HUES48 (cell line): ENCODE measurements around the gene TNIP1.

ENCODE experiments used
- H3K27ac ChIP-seq: one replicate; pipeline ENCODE4 v1.7.0; 2013; ENCODE audit warnings: low read depth, low read length, inconsistent platforms
- H3K27me3 ChIP-seq: 2 replicates; pipeline ENCODE4 v1.6.1; 2013; ENCODE audit warnings: mild to moderate bottlenecking, low read length; ENCODE audit not compliant: control insufficient read depth, insufficient read depth
- H3K36me3 ChIP-seq: 2 replicates; pipeline ENCODE4 v1.6.1; 2013; ENCODE audit warnings: low read length; ENCODE audit not compliant: control insufficient read depth, insufficient read depth
- H3K4me1 ChIP-seq: 2 replicates; pipeline ENCODE4 v1.6.1; 2013; ENCODE audit warnings: mild to moderate bottlenecking, low read length; ENCODE audit not compliant: control insufficient read depth, insufficient read depth
- H3K4me3 ChIP-seq: 2 replicates; pipeline ENCODE4 v1.5.1; 2013; ENCODE audit warnings: mild to moderate bottlenecking, low read depth, low read length
- H3K9ac ChIP-seq: 2 replicates; pipeline ENCODE4 v1.6.1; 2013; ENCODE audit warnings: mild to moderate bottlenecking, low read depth, low read length, moderate library complexity
- H3K9me3 ChIP-seq: 2 replicates; pipeline ENCODE4 v1.6.1; 2013; ENCODE audit warnings: low read length; ENCODE audit not compliant: control insufficient read depth, insufficient read depth

The TNIP1 gene

GRCh38 chr5:151083081-151083676 is 2.3 kb upstream of the TNIP1 start:
- Histone ChIP-seq H3K4me1 (peaks cover 12% of the 10 kb centered on the region; the same call in 1 of the 2 replicates), H3K27me3 (no peaks in the 10 kb centered on the region), H3K9ac (no peak overlapping the region), H3K27ac (no peak overlapping the region), H3K36me3 (no peaks in the 10 kb centered on the region), H3K9me3 (no peaks in the 10 kb centered on the region), H3K4me3 (no peak overlapping the region)

- H3K4me1 ChIP-seq, result peaks cover 12% of the 10 kb centered on the region; the same call in 1 of the 2 replicates
- no peak overlapping the region for H3K27ac ChIP-seq
- H3K27me3 ChIP-seq, result no peaks in the 10 kb centered on the region
- no peak overlapping the region for H3K9ac ChIP-seq
- no peak overlapping the region; the same call in 1 of the 2 replicates for H3K4me3 ChIP-seq
- H3K9me3 ChIP-seq, result no peaks in the 10 kb centered on the region
- H3K36me3 ChIP-seq, result no peaks in the 10 kb centered on the region
These were observed 1.6 kb upstream of the TNIP1 start for GRCh38 chr5:151082282-151082902.

GRCh38 chr5:151081431-151082281 is 822 bp upstream of the TNIP1 start:
- peak overlapping the region; percentile 75 for H3K4me3 ChIP-seq
- peak overlapping the region; percentile 89 for H3K27ac ChIP-seq
- H3K36me3 ChIP-seq, result no peaks in the 10 kb centered on the region
- no peaks in the 10 kb centered on the region for H3K27me3 ChIP-seq
- peaks cover 12% of the 10 kb centered on the region; the same call in 1 of the 2 replicates for H3K4me1 ChIP-seq
- H3K9me3 ChIP-seq, result no peaks in the 10 kb centered on the region
- H3K9ac ChIP-seq, result peak overlapping the region; percentile 68

- Histone ChIP-seq H3K27ac (peak overlapping the region; percentile 89), H3K4me1 (peaks cover 12% of the 10 kb centered on the region; the same call in 1 of the 2 replicates), H3K9ac (peak overlapping the region; percentile 68), H3K27me3 (no peaks in the 10 kb centered on the region), H3K9me3 (no peaks in the 10 kb centered on the region), H3K4me3 (peak overlapping the region; percentile 75), H3K36me3 (no peaks in the 10 kb centered on the region)
These were observed 809 bp downstream of the TNIP1 start for GRCh38 chr5:151079838-151080612.

- Histone ChIP-seq H3K27me3 (no peaks in the 10 kb centered on the region), H3K27ac (no peak overlapping the region), H3K9ac (no peak overlapping the region), H3K4me3 (no peak overlapping the region), H3K36me3 (no peaks in the 10 kb centered on the region), H3K9me3 (no peaks in the 10 kb centered on the region), H3K4me1 (peaks cover 12% of the 10 kb centered on the region; the same call in 1 of the 2 replicates)
These were observed 2.2 kb downstream of the TNIP1 start for GRCh38 chr5:151078490-151079262.

- Histone ChIP-seq H3K9me3 (no peaks in the 10 kb centered on the region), H3K4me3 (no peak overlapping the region), H3K4me1 (peaks cover 12% of the 10 kb centered on the region; the same call in 1 of the 2 replicates), H3K27ac (no peak overlapping the region), H3K27me3 (no peaks in the 10 kb centered on the region), H3K36me3 (no peaks in the 10 kb centered on the region), H3K9ac (no peak overlapping the region)
These were observed 2.9 kb downstream of the TNIP1 start for GRCh38 chr5:151077967-151078366.

- H3K4me1 ChIP-seq, result peaks cover 10% of the 10 kb centered on the region; the same call in 1 of the 2 replicates
- H3K4me3 ChIP-seq, result no peak overlapping the region
These were observed 3.4 kb downstream of the TNIP1 start for GRCh38 chr5:151077419-151077818.

GRCh38 chr5:151076616-151077015 is 4.2 kb downstream of the TNIP1 start:
- 0 out of 2 replicates have a peak, but pooled peaks cover 2% of the 10 kb centered on the region for H3K4me1 ChIP-seq
- H3K36me3 ChIP-seq, result no peaks in the 10 kb centered on the region
- H3K4me3 ChIP-seq, result no peak overlapping the region
- no peaks in the 10 kb centered on the region for H3K27me3 ChIP-seq
- H3K27ac ChIP-seq, result no peak overlapping the region
- H3K9me3 ChIP-seq, result no peaks in the 10 kb centered on the region
- H3K9ac ChIP-seq, result no peak overlapping the region

More at GRCh38 chr5:151077419-151077818, 3.4 kb downstream of the TNIP1 start:
- Histone ChIP-seq H3K9me3 (no peaks in the 10 kb centered on the region), H3K9ac (no peak overlapping the region), H3K36me3 (no peaks in the 10 kb centered on the region), H3K27ac (no peak overlapping the region), H3K27me3 (no peaks in the 10 kb centered on the region)

GRCh38 chr5:151075698-151076331 is 5.0 kb downstream of the TNIP1 start:
- H3K4me3 ChIP-seq, result no peak overlapping the region
- no peaks in the 10 kb centered on the region for H3K4me1 ChIP-seq
- no peaks in the 10 kb centered on the region for H3K9me3 ChIP-seq
- H3K27ac ChIP-seq, result no peak overlapping the region
- no peaks in the 10 kb centered on the region for H3K27me3 ChIP-seq
- no peak overlapping the region for H3K9ac ChIP-seq
- H3K36me3 ChIP-seq, result no peaks in the 10 kb centered on the region
